ENCODE results near the gene AKT2.

DNA sequence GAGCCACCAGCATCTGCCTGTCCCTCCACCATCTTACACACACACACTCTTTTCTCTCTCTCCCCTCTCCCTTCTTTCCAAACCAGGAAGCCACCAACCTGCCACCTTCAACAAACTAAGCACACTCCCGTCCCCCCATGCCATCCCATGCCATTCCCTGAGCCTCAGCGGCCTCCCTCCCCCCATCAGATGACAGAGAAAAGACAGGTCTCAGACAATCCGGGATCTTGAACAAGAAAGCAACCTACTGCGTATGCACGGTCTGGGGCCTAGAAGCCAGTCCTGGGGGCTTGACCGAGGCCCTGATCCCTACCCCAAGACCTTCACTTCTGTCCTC, 19.4 kb downstream of the AKT2 start:
- TF ChIP-seq HDAC2 (IDR thresholded peaks at IDR 0.05; ENCODE audit: borderline replicate concordance in 1 of 2, low read depth in 2 of 2, low read length in 2 of 2) (no peak), POLR2A (IDR thresholded peaks at IDR 0.05; ENCODE audit: control extremely low read depth in 1 of 2, low read depth in 2 of 2, low read length in 2 of 2) (no peak), KDM5A (IDR thresholded peaks at IDR 0.05; ENCODE audit: low read length) (no peak), ATF2 (IDR thresholded peaks at IDR 0.05; ENCODE audit: low read length) (no peak), HDAC6 (IDR thresholded peaks at IDR 0.05; ENCODE audit: low read depth, low read length) (no peak), EZH2 (IDR thresholded peaks at IDR 0.05; ENCODE audit: low read depth, low read length, severe bottlenecking) (no peak), EP300 (IDR thresholded peaks at IDR 0.05; ENCODE audit: borderline replicate concordance in 1 of 2, low read depth in 2 of 2, low read length in 2 of 2) (no peak), TCF12 (IDR thresholded peaks at IDR 0.05; ENCODE audit: low read depth, low read length) (no peak), MAFK (IDR thresholded peaks at IDR 0.05; ENCODE audit: low read depth, low read length) (no peak)
- TF ChIP-seq, protein P1, sequence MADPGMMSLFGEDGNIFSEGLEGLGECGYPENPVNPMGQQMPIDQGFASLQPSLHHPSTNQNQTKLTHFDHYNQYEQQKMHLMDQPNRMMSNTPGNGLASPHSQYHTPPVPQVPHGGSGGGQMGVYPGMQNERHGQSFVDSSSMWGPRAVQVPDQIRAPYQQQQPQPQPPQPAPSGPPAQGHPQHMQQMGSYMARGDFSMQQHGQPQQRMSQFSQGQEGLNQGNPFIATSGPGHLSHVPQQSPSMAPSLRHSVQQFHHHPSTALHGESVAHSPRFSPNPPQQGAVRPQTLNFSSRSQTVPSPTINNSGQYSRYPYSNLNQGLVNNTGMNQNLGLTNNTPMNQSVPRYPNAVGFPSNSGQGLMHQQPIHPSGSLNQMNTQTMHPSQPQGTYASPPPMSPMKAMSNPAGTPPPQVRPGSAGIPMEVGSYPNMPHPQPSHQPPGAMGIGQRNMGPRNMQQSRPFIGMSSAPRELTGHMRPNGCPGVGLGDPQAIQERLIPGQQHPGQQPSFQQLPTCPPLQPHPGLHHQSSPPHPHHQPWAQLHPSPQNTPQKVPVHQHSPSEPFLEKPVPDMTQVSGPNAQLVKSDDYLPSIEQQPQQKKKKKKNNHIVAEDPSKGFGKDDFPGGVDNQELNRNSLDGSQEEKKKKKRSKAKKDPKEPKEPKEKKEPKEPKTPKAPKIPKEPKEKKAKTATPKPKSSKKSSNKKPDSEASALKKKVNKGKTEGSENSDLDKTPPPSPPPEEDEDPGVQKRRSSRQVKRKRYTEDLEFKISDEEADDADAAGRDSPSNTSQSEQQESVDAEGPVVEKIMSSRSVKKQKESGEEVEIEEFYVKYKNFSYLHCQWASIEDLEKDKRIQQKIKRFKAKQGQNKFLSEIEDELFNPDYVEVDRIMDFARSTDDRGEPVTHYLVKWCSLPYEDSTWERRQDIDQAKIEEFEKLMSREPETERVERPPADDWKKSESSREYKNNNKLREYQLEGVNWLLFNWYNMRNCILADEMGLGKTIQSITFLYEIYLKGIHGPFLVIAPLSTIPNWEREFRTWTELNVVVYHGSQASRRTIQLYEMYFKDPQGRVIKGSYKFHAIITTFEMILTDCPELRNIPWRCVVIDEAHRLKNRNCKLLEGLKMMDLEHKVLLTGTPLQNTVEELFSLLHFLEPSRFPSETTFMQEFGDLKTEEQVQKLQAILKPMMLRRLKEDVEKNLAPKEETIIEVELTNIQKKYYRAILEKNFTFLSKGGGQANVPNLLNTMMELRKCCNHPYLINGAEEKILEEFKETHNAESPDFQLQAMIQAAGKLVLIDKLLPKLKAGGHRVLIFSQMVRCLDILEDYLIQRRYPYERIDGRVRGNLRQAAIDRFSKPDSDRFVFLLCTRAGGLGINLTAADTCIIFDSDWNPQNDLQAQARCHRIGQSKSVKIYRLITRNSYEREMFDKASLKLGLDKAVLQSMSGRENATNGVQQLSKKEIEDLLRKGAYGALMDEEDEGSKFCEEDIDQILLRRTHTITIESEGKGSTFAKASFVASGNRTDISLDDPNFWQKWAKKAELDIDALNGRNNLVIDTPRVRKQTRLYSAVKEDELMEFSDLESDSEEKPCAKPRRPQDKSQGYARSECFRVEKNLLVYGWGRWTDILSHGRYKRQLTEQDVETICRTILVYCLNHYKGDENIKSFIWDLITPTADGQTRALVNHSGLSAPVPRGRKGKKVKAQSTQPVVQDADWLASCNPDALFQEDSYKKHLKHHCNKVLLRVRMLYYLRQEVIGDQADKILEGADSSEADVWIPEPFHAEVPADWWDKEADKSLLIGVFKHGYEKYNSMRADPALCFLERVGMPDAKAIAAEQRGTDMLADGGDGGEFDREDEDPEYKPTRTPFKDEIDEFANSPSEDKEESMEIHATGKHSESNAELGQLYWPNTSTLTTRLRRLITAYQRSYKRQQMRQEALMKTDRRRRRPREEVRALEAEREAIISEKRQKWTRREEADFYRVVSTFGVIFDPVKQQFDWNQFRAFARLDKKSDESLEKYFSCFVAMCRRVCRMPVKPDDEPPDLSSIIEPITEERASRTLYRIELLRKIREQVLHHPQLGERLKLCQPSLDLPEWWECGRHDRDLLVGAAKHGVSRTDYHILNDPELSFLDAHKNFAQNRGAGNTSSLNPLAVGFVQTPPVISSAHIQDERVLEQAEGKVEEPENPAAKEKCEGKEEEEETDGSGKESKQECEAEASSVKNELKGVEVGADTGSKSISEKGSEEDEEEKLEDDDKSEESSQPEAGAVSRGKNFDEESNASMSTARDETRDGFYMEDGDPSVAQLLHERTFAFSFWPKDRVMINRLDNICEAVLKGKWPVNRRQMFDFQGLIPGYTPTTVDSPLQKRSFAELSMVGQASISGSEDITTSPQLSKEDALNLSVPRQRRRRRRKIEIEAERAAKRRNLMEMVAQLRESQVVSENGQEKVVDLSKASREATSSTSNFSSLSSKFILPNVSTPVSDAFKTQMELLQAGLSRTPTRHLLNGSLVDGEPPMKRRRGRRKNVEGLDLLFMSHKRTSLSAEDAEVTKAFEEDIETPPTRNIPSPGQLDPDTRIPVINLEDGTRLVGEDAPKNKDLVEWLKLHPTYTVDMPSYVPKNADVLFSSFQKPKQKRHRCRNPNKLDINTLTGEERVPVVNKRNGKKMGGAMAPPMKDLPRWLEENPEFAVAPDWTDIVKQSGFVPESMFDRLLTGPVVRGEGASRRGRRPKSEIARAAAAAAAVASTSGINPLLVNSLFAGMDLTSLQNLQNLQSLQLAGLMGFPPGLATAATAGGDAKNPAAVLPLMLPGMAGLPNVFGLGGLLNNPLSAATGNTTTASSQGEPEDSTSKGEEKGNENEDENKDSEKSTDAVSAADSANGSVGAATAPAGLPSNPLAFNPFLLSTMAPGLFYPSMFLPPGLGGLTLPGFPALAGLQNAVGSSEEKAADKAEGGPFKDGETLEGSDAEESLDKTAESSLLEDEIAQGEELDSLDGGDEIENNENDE (IDR thresholded peaks at IDR 0.05; ENCODE audit: insufficient replicate concordance, low read length), result no peak
- TF ChIP-seq, protein P2, sequence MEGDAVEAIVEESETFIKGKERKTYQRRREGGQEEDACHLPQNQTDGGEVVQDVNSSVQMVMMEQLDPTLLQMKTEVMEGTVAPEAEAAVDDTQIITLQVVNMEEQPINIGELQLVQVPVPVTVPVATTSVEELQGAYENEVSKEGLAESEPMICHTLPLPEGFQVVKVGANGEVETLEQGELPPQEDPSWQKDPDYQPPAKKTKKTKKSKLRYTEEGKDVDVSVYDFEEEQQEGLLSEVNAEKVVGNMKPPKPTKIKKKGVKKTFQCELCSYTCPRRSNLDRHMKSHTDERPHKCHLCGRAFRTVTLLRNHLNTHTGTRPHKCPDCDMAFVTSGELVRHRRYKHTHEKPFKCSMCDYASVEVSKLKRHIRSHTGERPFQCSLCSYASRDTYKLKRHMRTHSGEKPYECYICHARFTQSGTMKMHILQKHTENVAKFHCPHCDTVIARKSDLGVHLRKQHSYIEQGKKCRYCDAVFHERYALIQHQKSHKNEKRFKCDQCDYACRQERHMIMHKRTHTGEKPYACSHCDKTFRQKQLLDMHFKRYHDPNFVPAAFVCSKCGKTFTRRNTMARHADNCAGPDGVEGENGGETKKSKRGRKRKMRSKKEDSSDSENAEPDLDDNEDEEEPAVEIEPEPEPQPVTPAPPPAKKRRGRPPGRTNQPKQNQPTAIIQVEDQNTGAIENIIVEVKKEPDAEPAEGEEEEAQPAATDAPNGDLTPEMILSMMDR (IDR thresholded peaks at IDR 0.05; ENCODE audit: control extremely low read depth in 1 of 3, insufficient read depth in 1 of 3, low read depth in 1 of 3, low read length in 3 of 3), result no peak
- TF ChIP-seq, protein P3, sequence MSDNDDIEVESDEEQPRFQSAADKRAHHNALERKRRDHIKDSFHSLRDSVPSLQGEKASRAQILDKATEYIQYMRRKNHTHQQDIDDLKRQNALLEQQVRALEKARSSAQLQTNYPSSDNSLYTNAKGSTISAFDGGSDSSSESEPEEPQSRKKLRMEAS (IDR thresholded peaks at IDR 0.05), result no peak

Measured in H1 (cell line).